K562 (cell line): ENCODE data around the gene MAGI2. TPM values are rescaled to one million over a fixed set of nuclear protein-coding genes. Genes with fewer than 3 reads are reported as not detected.

ENCODE experiments used
- ATAC-seq: fragments of 200-7000 bp; cut with Tn5 transposase; 3 replicates; pipeline ENCODE4 v1.9.1; 2020; ENCODE audit warnings: moderate library complexity
- BruUV-seq: library from RNA; stranded (reverse); fragments of 400-500 nt; replicated peaks from 2 replicates; lab custom pipeline; 2021; lab: Mats Ljungman, UMichigan
- CTCF ChIA-PET: fragments of 300-600 bp; formaldehyde crosslinking; extraction: SDS; loops from one replicate; lab custom pipeline; 2021; ENCODE audit warnings: low intra/inter-chr PET ratio; lab: Yijun Ruan, JAX
- POLR2A ChIA-PET: fragments of 300-600, 350-650 bp; sonication (Branson Sonifier 250); formaldehyde crosslinking; extraction: SDS; loops from one replicate; lab custom pipeline; 2021; ENCODE audit warnings: antibody characterized with exemption, inconsistent platforms; lab: Yijun Ruan, JAX
- DNase-seq, 4 experiments: peaks; one replicate each; pipeline versions ENCODE4 v3.0.0 to v3.0.0-alpha.2; 2011 to 2018; ENCODE audit warnings: low spot score in 3 of 4, mixed read lengths in 3 of 4; ENCODE audit errors: extremely low read depth in 1 of 4
- FAIRE-seq: peaks from 2 replicates; lab custom pipeline; 2011; peaks lifted over from hg19 to GRCh38; lab: Jason Lieb, UNC
- H2AFZ ChIP-seq: 2 replicates; pipeline ENCODE4 v1.6.0; 2011; ENCODE audit warnings: low read depth, low read length, control low read depth, inconsistent platforms
- H3K27ac ChIP-seq: fragments of 200-600 bp; 3 replicates; pipeline ENCODE4 v1.8.0; 2011; ENCODE audit warnings: low read depth, mild to moderate bottlenecking, control low read depth, inconsistent platforms, low read length, moderate library complexity, mixed read lengths; ENCODE audit errors: extremely low read depth
- H3K27me3 ChIP-seq, 2 experiments: fragments of 300-600 bp in 1 of 2; 2 replicates in 1 of 2; 3 replicates in 1 of 2; pipeline versions ENCODE4 v1.6.0 to v1.8.0; 2011; ENCODE audit warnings: inconsistent platforms in 2 of 2, low read length in 2 of 2, mild to moderate bottlenecking in 1 of 2, mixed read lengths in 1 of 2, moderate library complexity in 1 of 2; ENCODE audit not compliant: control insufficient read depth in 2 of 2, insufficient read depth in 2 of 2
- H3K36me3 ChIP-seq: fragments of 300-600 bp; 3 replicates; pipeline ENCODE4 v1.8.0; 2011; ENCODE audit warnings: mild to moderate bottlenecking, low read length, inconsistent platforms; ENCODE audit not compliant: control insufficient read depth, insufficient read depth
- H3K4me1 ChIP-seq, 2 experiments: fragments of 200-600 bp in 1 of 2; replicated peaks in 1 of 2; 2 replicates in 1 of 2; 3 replicates in 1 of 2; pipeline versions ENCODE4 v1.5.1 to v1.8.0; 2011; ENCODE audit warnings: inconsistent platforms in 2 of 2, low read length in 2 of 2, mild to moderate bottlenecking in 1 of 2, mixed read lengths in 1 of 2, moderate library complexity in 1 of 2; ENCODE audit not compliant: control insufficient read depth in 2 of 2, insufficient read depth in 2 of 2
- H3K4me2 ChIP-seq: 2 replicates; pipeline ENCODE4 v1.6.1; 2011; ENCODE audit warnings: low read length, control low read depth, inconsistent platforms, mixed read lengths; ENCODE audit not compliant: insufficient read depth
- H3K4me3 ChIP-seq: fragments of 200-600 bp; sonication (generic), shearing (Covaris generic); 2 replicates; pipeline ENCODE4 v1.5.1; 2016; ENCODE audit warnings: control low read depth, inconsistent platforms
- H3K79me2 ChIP-seq: fragments of 200-600 bp; 3 replicates; pipeline ENCODE4 v1.8.0; 2011; ENCODE audit warnings: low read length, inconsistent platforms; ENCODE audit not compliant: control insufficient read depth, insufficient read depth
- H3K9ac ChIP-seq, 2 experiments: 2 replicates each; pipeline versions ENCODE4 v1.6.0 to v1.6.1; 2011; ENCODE audit warnings: low read depth in 2 of 2, low read length in 2 of 2, control low read depth in 1 of 2, inconsistent platforms in 1 of 2, mild to moderate bottlenecking in 1 of 2, mixed read lengths in 1 of 2; ENCODE audit not compliant: insufficient read depth in 1 of 2
- H3K9me1 ChIP-seq: one replicate; pipeline ENCODE4 v1.6.0; 2011; ENCODE audit warnings: inconsistent platforms, mild to moderate bottlenecking, low read length, moderate library complexity; ENCODE audit not compliant: control insufficient read depth, insufficient read depth
- H3K9me3 ChIP-seq: replicated peaks from 2 replicates; pipeline ENCODE4 v1.5.1; 2011; ENCODE audit warnings: low read depth, low read length, inconsistent platforms; ENCODE audit not compliant: control insufficient read depth, insufficient read depth
- H4K20me1 ChIP-seq: replicated peaks from 2 replicates; pipeline ENCODE4 v1.6.1; 2011; ENCODE audit warnings: low read length, inconsistent platforms, mixed read lengths; ENCODE audit not compliant: control insufficient read depth, insufficient read depth
- ATF2 ChIP-seq: sonication (generic); formaldehyde crosslinking; IDR thresholded peaks from 2 replicates; pipeline ENCODE4 v1.8.1; 2022; ENCODE audit warnings: missing genetic modification reagents
- FOXM1 ChIP-seq, 2 experiments: fragments of 450-650 bp in 1 of 2; sonication (generic) in 1 of 2; formaldehyde crosslinking in 1 of 2; IDR thresholded peaks; 2 replicates each; pipeline versions ENCODE4 v1.6.1 to v1.9.0; 2017 to 2022; ENCODE audit warnings: low read depth in 2 of 2, mild to moderate bottlenecking in 2 of 2, missing genetic modification reagents in 1 of 2, moderate library complexity in 1 of 2
- HMGXB4 ChIP-seq: sonication (generic); formaldehyde crosslinking; IDR thresholded peaks from 2 replicates; pipeline ENCODE4 v1.8.1; 2023; ENCODE audit warnings: mild to moderate bottlenecking, missing genetic modification reagents
- MAFK ChIP-seq: IDR thresholded peaks from 2 replicates; pipeline ENCODE4 v1.6.1; 2011; ENCODE audit warnings: low read length, improper control_type of control experiment
- RBM14 ChIP-seq: fragments of 200-400 bp; formaldehyde crosslinking; IDR thresholded peaks from 2 replicates; pipeline ENCODE4 v1.6.1; 2018; ENCODE audit warnings: low read depth, mild to moderate bottlenecking, low read length, moderate library complexity, borderline replicate concordance; ENCODE audit not compliant: insufficient read depth
- XRCC5 ChIP-seq: fragments of 200-400 bp; formaldehyde crosslinking; IDR thresholded peaks from 2 replicates; pipeline ENCODE4 v1.6.1; 2017; ENCODE audit warnings: low read depth, mild to moderate bottlenecking, low read length
- ZBTB1 ChIP-seq: sonication (generic); formaldehyde crosslinking; IDR thresholded peaks from 2 replicates; pipeline ENCODE4 v1.8.1; 2023; ENCODE audit warnings: missing genetic modification reagents, low read depth, mild to moderate bottlenecking, borderline replicate concordance
- in situ Hi-C: fragments of 300-500 bp; cut with MboI; formaldehyde crosslinking; loops from 4 replicates; pipeline ENCODE4 v1.15.0; 2018; ENCODE audit warnings: inconsistent platforms, mixed read lengths
- intact Hi-C: fragments of 100-400 bp; cut with micrococcal nuclease; formaldehyde crosslinking; loops from 2 replicates; pipeline ENCODE4 v1.14.2; 2022
- polyA plus RNA-seq, 8 experiments: library from polyadenylated mRNA; depleted of rRNA in 4 of 8; stranded (reverse) in 5 of 8; unstranded in 3 of 8; fragments of >200 nt; fragmentation: Nextera tagmentation in 2 of 8; fragmentation: Illumina TruSeq in 1 of 8; extraction: Ambion mirVana in 2 of 8; extraction: Trizol in 1 of 8; gene quantifications; 2 replicates each; pipeline versions ENCODE4 v1.2.1 to v1.2.3, GENCODE V29; 2011 to 2014; ENCODE audit warnings: inconsistent platforms in 1 of 8, missing spikeins in 1 of 8
- total RNA-seq, 7 experiments: library from RNA; depleted of rRNA in 6 of 7; stranded (reverse); fragments of >200 nt in 6 of 7; fragmentation: Illumina TruSeq in 2 of 7; extraction: Trizol in 2 of 7; gene quantifications; 2 replicates each; pipeline versions ENCODE4 v1.2.1 to v1.2.3, GENCODE V29; 2011 to 2021; ENCODE audit warnings: low replicate concordance in 1 of 7
- TF ChIP-seq, protein P1 (sequence below): fragments of 250-450 bp; sonication (Bioruptor Pico); IDR thresholded peaks from 2 replicates; pipeline ENCODE4 v1.5.0; 2021; ENCODE audit warnings: mild to moderate bottlenecking, moderate library complexity
- TF ChIP-seq, protein P2 (sequence below), 2 experiments: fragments of 450-650 bp; conservative IDR thresholded peaks; 2 replicates each; pipeline ENCODE4 v1.6.1; 2017; ENCODE audit warnings: mild to moderate bottlenecking in 2 of 2, moderate library complexity in 2 of 2
- TF ChIP-seq, protein P3 (sequence below): sonication (generic); formaldehyde crosslinking; IDR thresholded peaks from 2 replicates; pipeline ENCODE4 v1.4.0; 2020; ENCODE audit warnings: mild to moderate bottlenecking, missing genetic modification reagents

The MAGI2 gene
- total and polyA plus RNA-seq, 9 of the 15 experiments (the other 6 are each of a cell fraction or from before 2014, with no cell fraction given) = 0.27 to 1.4 (median 0.70) TPM

GRCh38 chr7:79292834-79293233 is 160.6 kb downstream of the MAGI2 start (continued):
- TF ChIP-seq, protein P1, sequence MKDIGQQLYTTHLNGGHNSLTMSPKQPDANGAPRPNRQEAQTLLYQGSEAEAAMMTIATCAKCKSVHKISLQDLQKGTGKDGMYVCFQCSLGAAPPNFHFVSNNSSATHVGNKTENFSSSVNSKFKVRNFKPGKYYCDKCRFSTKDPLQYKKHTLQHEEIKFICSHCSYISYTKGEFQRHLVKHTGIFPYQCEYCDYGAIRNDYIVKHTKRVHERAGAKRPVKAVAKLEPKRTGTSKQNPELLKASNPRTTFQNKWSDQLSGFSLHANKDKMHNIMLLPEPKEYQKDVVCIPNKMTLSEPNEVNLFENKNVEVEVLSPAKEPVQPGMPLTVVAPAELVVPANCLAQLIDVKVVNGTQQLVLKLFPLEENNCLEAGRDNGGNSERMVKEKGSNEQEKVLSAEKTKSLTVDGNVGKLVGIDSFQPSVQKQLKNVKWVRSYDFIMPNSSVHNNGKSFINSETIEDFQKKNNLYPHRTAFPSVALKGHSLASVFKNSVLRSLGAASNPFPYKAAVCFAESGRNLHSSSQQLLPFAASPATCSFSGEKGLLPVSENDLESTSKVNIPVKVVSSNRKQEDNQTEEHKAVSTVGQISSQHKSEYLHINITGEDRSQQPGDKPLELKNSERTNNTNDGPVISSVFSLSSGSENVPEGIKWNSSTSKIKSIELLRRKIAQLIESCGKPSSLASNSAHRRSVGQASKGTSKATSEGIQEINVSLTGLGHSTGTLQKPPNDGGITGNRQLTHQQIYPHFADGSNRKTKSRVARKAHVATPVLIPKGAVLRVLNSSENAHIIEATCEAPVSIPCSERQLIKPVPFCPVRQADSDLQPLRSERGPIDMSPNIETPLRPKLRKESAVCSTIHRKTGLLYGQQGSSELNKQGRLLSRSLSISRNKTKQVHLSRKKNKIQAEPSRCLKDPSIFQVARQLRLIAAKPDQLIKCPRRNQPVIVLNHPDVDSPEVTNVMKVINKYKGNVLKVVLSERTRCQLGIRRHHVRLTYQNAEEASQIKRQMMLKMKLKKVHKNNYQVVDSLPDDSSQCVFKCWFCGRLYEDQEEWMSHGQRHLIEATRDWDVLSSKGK (CRISPR knock-in tag) = no peak
- TF ChIP-seq MAFK (no peak), FOXM1 (IDR thresholded peaks at IDR 0.05; ENCODE audit: low read depth) (no peak), FOXM1 (CRISPR knock-in tag; IDR thresholded peaks at IDR 0.05; ENCODE audit: low read depth) (no peak)

GRCh38 chr7:79291498-79291865 is 162.0 kb downstream of the MAGI2 start:
- Histone ChIP-seq H3K79me2 (no peaks in the 10 kb centered on the region), H4K20me1 (no peaks in the 10 kb centered on the region), H2AFZ (no peak overlapping the region), H3K4me1 (no peaks in the 10 kb centered on the region), H3K4me3 (no peak overlapping the region), H3K9me3 (no peaks in the 10 kb centered on the region), H3K36me3 (no peaks in the 10 kb centered on the region), H3K4me2 (no peak overlapping the region), H3K27ac (no peak overlapping the region), H3K27me3 (no peaks in the 10 kb centered on the region), H3K9ac (no peak overlapping the region), H3K9me1 (no peaks in the 10 kb centered on the region)
- ChIA-PET POLR2A (no interaction called here), CTCF (no interaction called here)
- in situ Hi-C loops = no loop called here
- FAIRE-seq = no peak
- no peak for DNase-seq
- BruUV-seq = no TSS peak
- no peak for ATAC-seq
- intact Hi-C loops = no loop called here
- no peak for TF ChIP-seq HMGXB4 (CRISPR knock-in tag)
- no peak for TF ChIP-seq RBM14
- no peak for TF ChIP-seq ATF2 (CRISPR knock-in tag)
- no peak for TF ChIP-seq XRCC5
- TF ChIP-seq, protein P2, sequence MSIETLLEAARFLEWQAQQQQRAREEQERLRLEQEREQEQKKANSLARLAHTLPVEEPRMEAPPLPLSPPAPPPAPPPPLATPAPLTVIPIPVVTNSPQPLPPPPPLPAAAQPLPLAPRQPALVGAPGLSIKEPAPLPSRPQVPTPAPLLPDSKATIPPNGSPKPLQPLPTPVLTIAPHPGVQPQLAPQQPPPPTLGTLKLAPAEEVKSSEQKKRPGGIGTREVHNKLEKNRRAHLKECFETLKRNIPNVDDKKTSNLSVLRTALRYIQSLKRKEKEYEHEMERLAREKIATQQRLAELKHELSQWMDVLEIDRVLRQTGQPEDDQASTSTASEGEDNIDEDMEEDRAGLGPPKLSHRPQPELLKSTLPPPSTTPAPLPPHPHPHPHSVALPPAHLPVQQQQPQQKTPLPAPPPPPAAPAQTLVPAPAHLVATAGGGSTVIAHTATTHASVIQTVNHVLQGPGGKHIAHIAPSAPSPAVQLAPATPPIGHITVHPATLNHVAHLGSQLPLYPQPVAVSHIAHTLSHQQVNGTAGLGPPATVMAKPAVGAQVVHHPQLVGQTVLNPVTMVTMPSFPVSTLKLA (conservative IDR thresholded peaks at IDR 0.05) = no peak
- no peak for TF ChIP-seq ZBTB1 (CRISPR knock-in tag)
- TF ChIP-seq, protein P3, sequence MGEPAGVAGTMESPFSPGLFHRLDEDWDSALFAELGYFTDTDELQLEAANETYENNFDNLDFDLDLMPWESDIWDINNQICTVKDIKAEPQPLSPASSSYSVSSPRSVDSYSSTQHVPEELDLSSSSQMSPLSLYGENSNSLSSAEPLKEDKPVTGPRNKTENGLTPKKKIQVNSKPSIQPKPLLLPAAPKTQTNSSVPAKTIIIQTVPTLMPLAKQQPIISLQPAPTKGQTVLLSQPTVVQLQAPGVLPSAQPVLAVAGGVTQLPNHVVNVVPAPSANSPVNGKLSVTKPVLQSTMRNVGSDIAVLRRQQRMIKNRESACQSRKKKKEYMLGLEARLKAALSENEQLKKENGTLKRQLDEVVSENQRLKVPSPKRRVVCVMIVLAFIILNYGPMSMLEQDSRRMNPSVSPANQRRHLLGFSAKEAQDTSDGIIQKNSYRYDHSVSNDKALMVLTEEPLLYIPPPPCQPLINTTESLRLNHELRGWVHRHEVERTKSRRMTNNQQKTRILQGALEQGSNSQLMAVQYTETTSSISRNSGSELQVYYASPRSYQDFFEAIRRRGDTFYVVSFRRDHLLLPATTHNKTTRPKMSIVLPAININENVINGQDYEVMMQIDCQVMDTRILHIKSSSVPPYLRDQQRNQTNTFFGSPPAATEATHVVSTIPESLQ (CRISPR knock-in tag) = no peak
